Type B pancreatic cell (in vitro differentiated cells): ENCODE data around the gene MED27. TPM values are rescaled to one million over a fixed set of nuclear protein-coding genes. Genes with fewer than 3 reads are reported as not detected.

Source experiments
- DNase-seq: peaks from one replicate; pipeline ENCODE4 v3.0.0; 2021; ENCODE audit warnings: mixed read lengths; ENCODE audit not compliant: unreplicated experiment; ENCODE audit errors: extremely low spot score
- H3K27ac Mint-ChIP-seq: 2 replicates; pipeline ENCODE4 v1.8.0; 2021; ENCODE audit warnings: mild to moderate bottlenecking, mixed read lengths
- H3K27me3 Mint-ChIP-seq: 2 replicates; pipeline ENCODE4 v1.8.0; 2021; ENCODE audit warnings: mixed read lengths
- H3K36me3 Mint-ChIP-seq: 2 replicates; pipeline ENCODE4 v1.8.0; 2021; ENCODE audit warnings: mixed read lengths
- H3K4me1 Mint-ChIP-seq: one replicate; pipeline ENCODE4 v1.8.0; 2021; ENCODE audit warnings: mixed read lengths; ENCODE audit not compliant: unreplicated experiment
- H3K4me3 Mint-ChIP-seq: 2 replicates; pipeline ENCODE4 v1.8.0; 2021; ENCODE audit warnings: mild to moderate bottlenecking, mixed read lengths
- H3K9me3 Mint-ChIP-seq: 2 replicates; pipeline ENCODE4 v1.8.0; 2021; ENCODE audit warnings: mixed read lengths
- CTCF ChIP-seq: fragments of 200-600 bp; sonication (generic); conservative IDR thresholded peaks from 2 replicates; pipeline ENCODE4 v1.5.0; 2021; ENCODE audit warnings: antibody characterized with exemption, mild to moderate bottlenecking
- total RNA-seq: library from RNA; stranded (reverse); gene quantifications from 2 replicates; pipeline ENCODE4 v1.2.1, GENCODE V29; 2021; ENCODE audit warnings: low replicate concordance

MED27 gene
- total RNA-seq, 1 donor from 2014 or later = 21.7 TPM

DNA sequence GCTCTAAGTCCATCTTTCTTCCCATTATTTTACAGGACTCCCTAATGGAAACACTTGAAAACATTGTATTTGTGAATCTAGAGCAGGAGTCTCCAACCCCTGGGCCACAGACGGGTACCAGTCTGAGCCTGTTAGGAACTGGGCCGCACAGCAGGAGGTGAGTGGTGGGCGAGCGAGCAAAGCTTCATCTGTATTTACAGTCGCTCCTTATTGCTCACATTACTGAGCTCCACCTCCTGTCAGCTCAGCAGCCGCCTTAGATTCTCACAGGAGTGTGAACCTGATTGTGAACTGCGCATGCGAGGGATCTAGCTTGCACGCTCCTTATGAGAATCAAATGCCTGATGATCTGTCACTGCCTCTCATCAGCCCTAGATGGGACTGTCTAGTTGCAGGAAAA, 111.0 kb downstream of the MED27 start:
- Mint-ChIP-seq H3K4me1 (peaks cover 10% of the 10 kb centered on the region), H3K27ac (no peak overlapping the region), H3K9me3 (no peaks in the 10 kb centered on the region), H3K4me3 (no peak overlapping the region), H3K27me3 (no peaks in the 10 kb centered on the region), H3K36me3 (peaks cover 6% of the 10 kb centered on the region)
- no peak for DNase-seq
- no peak for TF ChIP-seq CTCF

DNA sequence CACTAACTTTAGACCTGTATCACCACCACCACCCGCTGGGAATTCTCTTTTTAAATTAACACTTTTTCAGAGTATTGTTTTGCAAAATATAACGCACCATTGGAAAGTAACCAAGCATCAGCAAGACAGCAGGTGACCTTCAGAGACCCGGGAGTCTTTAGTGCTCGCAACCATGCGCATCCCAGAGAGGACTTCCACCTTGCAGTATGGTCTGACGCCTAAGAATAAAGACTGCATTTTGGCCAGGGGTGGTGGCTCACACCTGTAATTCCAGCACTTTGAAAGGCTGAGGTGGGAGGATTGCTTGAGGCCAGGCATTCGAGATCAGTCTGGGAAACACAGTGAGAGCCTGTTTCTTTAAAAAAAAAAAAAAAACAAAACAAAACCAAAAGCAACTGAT, 113.8 kb downstream of the MED27 start:
- no peak for DNase-seq
- H3K4me1 Mint-ChIP-seq = peaks cover 14% of the 10 kb centered on the region
- no peaks in the 10 kb centered on the region for H3K9me3 Mint-ChIP-seq

DNA sequence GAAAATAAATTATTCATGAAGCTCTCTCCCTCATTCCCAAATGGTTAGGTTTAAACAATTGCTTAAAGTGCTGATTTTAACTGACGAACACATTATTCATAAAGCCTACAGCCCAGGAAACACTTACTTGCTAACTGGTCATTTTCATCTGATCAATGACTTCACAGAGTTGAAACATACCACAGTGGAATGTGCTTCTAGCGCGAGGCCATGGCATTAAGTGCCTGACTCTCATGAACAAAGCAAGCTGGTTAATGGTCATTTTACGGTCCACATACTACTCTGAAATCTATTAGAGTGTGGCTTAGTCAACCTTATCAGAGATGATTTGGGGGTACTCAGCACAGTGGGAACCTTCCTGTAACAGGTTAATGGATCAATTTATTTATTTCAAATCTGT, 114.6 kb downstream of the MED27 start:
- DNase-seq = no peak
- no peaks in the 10 kb centered on the region for H3K27me3 Mint-ChIP-seq

More for the DNA sequence above, 113.8 kb downstream of the MED27 start:
- TF ChIP-seq CTCF = no peak
- Mint-ChIP-seq H3K4me3 (no peak overlapping the region), H3K27me3 (no peaks in the 10 kb centered on the region), H3K27ac (no peak overlapping the region), H3K36me3 (peaks cover 7% of the 10 kb centered on the region)

DNA sequence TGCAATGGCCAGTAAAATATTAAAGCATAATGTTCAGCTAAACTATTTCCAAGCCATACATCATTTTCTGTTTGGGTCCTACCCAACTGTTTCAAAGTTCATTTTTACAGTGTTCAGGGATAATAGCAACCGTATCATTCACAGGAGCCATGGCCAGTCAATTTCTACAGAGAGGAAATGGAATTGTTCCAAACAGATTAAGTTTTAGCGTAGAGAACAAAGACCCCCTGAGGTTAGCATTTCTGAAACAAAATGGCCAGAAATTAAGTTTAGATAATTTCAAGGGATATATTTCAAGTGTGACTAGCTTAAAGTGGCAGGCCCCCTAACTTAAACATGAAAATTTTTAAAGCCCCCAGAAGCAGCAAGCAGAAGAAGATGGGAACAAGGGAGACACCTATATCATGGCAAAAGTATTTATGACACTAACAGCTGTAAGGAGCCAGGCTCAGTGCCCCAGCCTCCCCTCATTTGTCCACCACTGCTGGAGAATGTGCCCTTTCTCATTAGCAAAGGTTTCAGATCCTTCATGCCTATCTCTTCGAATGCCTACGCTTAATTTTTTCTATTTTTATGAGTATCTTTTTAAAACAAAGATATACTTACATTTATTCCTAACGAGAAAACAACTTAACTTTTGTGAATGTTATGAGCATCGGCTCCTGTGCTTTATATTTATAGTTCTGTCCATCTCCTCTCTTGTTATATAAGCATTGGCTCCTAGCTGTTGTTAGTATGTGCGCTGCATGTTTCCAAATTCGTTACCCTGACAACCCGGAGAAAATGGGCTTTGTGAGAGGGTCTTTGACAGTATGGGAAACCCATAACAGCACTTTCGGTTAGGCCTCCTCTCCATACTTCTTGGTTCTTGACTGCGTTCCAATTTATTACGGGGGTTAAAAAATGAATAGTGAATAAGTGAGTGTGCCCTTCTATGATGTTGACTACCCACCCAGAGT, 116.3 kb downstream of the MED27 start:
- Mint-ChIP-seq H3K9me3 (no peaks in the 10 kb centered on the region), H3K4me1 (peaks cover 21% of the 10 kb centered on the region), H3K27ac (no peak overlapping the region), H3K27me3 (no peaks in the 10 kb centered on the region), H3K36me3 (peaks cover 11% of the 10 kb centered on the region), H3K4me3 (no peak overlapping the region)
- DNase-seq = no peak
- TF ChIP-seq CTCF = no peak

More for the DNA sequence above, 114.6 kb downstream of the MED27 start:
- TF ChIP-seq CTCF = no peak
- no peak overlapping the region for H3K27ac Mint-ChIP-seq
- no peaks in the 10 kb centered on the region for H3K9me3 Mint-ChIP-seq
- no peak overlapping the region for H3K4me3 Mint-ChIP-seq
- H3K4me1 Mint-ChIP-seq = peaks cover 21% of the 10 kb centered on the region
- peaks cover 7% of the 10 kb centered on the region for H3K36me3 Mint-ChIP-seq

- Mint-ChIP-seq H3K27ac (no peak overlapping the region), H3K27me3 (no peaks in the 10 kb centered on the region)
- TF ChIP-seq CTCF = no peak
Observed at GRCh38 chr9:131961496-131961880, 118.2 kb downstream of the MED27 start.

More at GRCh38 chr9:131961496-131961880, 118.2 kb downstream of the MED27 start:
- H3K4me1 Mint-ChIP-seq = peaks cover 21% of the 10 kb centered on the region
- peaks cover 11% of the 10 kb centered on the region for H3K36me3 Mint-ChIP-seq
- H3K4me3 Mint-ChIP-seq = no peak overlapping the region
- DNase-seq = no peak
- no peaks in the 10 kb centered on the region for H3K9me3 Mint-ChIP-seq
